GM23338 (cell line): ENCODE measurements around the gene MAPK8IP2. TPM values are rescaled to one million over a fixed set of nuclear protein-coding genes. Genes with fewer than 3 reads are reported as not detected.

Source experiments
- ATAC-seq: fragments of 200-7000 bp; cut with Tn5 transposase; 3 replicates; pipeline ENCODE4 v1.9.1; 2020
- DNase-seq: peaks from one replicate; pipeline ENCODE4 v3.0.0-alpha.2; 2015; ENCODE audit warnings: low spot score
- H2AFZ ChIP-seq: fragments of 200-600 bp; sonication (generic); 2 replicates; pipeline ENCODE4 v1.8.0; 2016; ENCODE audit warnings: antibody characterized with exemption, mild to moderate bottlenecking, moderate library complexity
- H3F3A ChIP-seq: fragments of 200-600 bp; sonication (generic); replicated peaks from 2 replicates; pipeline ENCODE4 v1.8.0; 2017; ENCODE audit warnings: antibody characterized with exemption, mixed run types, low read depth
- H3K27ac ChIP-seq: fragments of 200-600 bp; sonication (generic); 2 replicates; pipeline ENCODE4 v1.6.1; 2016; ENCODE audit warnings: low read depth
- H3K27me3 ChIP-seq: fragments of 200-600 bp; sonication (generic); 2 replicates; pipeline ENCODE4 v1.8.0; 2016; ENCODE audit warnings: mild to moderate bottlenecking, mixed run types, moderate library complexity; ENCODE audit not compliant: insufficient read depth
- H3K36me3 ChIP-seq: fragments of 200-600 bp; sonication (generic); 2 replicates; pipeline ENCODE4 v1.8.0; 2016; ENCODE audit warnings: mild to moderate bottlenecking; ENCODE audit not compliant: insufficient read depth
- H3K4me1 ChIP-seq: fragments of 200-600 bp; sonication (generic); 2 replicates; pipeline ENCODE4 v1.8.0; 2016; ENCODE audit warnings: mild to moderate bottlenecking, moderate library complexity; ENCODE audit not compliant: insufficient read depth
- H3K4me2 ChIP-seq: fragments of 200-600 bp; sonication (generic); 2 replicates; pipeline ENCODE4 v1.7.1; 2017; ENCODE audit warnings: mixed run types
- H3K4me3 ChIP-seq: fragments of 200-600 bp; sonication (generic); 2 replicates; pipeline ENCODE4 v1.6.1; 2016; ENCODE audit warnings: mixed run types
- H3K79me2 ChIP-seq: fragments of 200-600 bp; sonication (generic); replicated peaks from 2 replicates; pipeline ENCODE4 v1.8.0; 2017; ENCODE audit warnings: mild to moderate bottlenecking; ENCODE audit not compliant: insufficient read depth
- H3K9me2 ChIP-seq: fragments of 200-600 bp; sonication (generic); 2 replicates; pipeline ENCODE4 v1.8.0; 2017; ENCODE audit not compliant: insufficient read depth
- H4K20me1 ChIP-seq: fragments of 200-600 bp; sonication (generic); replicated peaks from 2 replicates; pipeline ENCODE4 v1.8.0; 2017; ENCODE audit warnings: mild to moderate bottlenecking; ENCODE audit not compliant: insufficient read depth
- H3K27ac Mint-ChIP-seq: 2 replicates; pipeline ENCODE4 v1.8.0; 2020; ENCODE audit warnings: inconsistent platforms, mild to moderate bottlenecking, moderate library complexity, mixed read lengths
- H3K27me3 Mint-ChIP-seq: 3 replicates; pipeline ENCODE4 v1.8.0; 2022; ENCODE audit warnings: low read depth, mild to moderate bottlenecking, moderate library complexity, mixed read lengths, inconsistent platforms; ENCODE audit not compliant: insufficient read depth, poor library complexity
- H3K36me3 Mint-ChIP-seq: 3 replicates; pipeline ENCODE4 v1.8.0; 2021; ENCODE audit warnings: low read depth, mild to moderate bottlenecking, inconsistent platforms, moderate library complexity, mixed read lengths
- H3K4me1 Mint-ChIP-seq: 3 replicates; pipeline ENCODE4 v1.8.0; 2020; ENCODE audit warnings: mild to moderate bottlenecking, inconsistent platforms, mixed read lengths
- H3K4me3 Mint-ChIP-seq: 3 replicates; pipeline ENCODE4 v1.8.0; 2021; ENCODE audit warnings: moderate library complexity, mild to moderate bottlenecking, inconsistent platforms, mixed read lengths
- H3K9me3 Mint-ChIP-seq: 3 replicates; pipeline ENCODE4 v1.8.0; 2020; ENCODE audit warnings: moderate library complexity, mild to moderate bottlenecking, inconsistent platforms, mixed read lengths
- ETS1 ChIP-seq: IDR thresholded peaks from 2 replicates; pipeline ENCODE4 v1.6.1; 2016; ENCODE audit warnings: antibody characterized with exemption
- POLR2AphosphoS5 ChIP-seq: IDR thresholded peaks from 2 replicates; pipeline ENCODE4 v1.6.1; 2016; ENCODE audit warnings: antibody characterized with exemption, low read depth
- ZNF114 ChIP-seq: fragments of 250-450 bp; sonication (Bioruptor Pico); IDR thresholded peaks from 2 replicates; pipeline ENCODE4 v1.5.0; 2020; ENCODE audit warnings: mild to moderate bottlenecking, moderate library complexity
- ZNF331 ChIP-seq: fragments of 250-450 bp; sonication (Bioruptor Pico); IDR thresholded peaks from 2 replicates; pipeline ENCODE4 v1.5.0; 2020; ENCODE audit warnings: low read depth, mild to moderate bottlenecking, moderate library complexity
- polyA plus RNA-seq: library from polyadenylated mRNA; unstranded; fragments of >200 nt; fragmentation: Nextera tagmentation; extraction: Ambion mirVana; gene quantifications from 2 replicates; pipeline ENCODE4 v1.2.1, GENCODE V29; 2016
- total RNA-seq: library from RNA; depleted of rRNA; stranded (reverse); fragments of >200 nt; shearing (Covaris generic); gene quantifications from 2 replicates; pipeline ENCODE4 v1.2.3, GENCODE V29; 2014
- TF ChIP-seq, protein P1 (sequence below), 2 experiments: fragments of 200-600 bp in 1 of 2; sonication (generic) in 1 of 2; conservative IDR thresholded peaks; 2 replicates each; pipeline versions ENCODE4 v1.5.1 to v1.6.1; 2016 to 2017; ENCODE audit warnings: antibody characterized with exemption in 2 of 2, low read depth in 2 of 2, mild to moderate bottlenecking in 2 of 2, moderate library complexity in 1 of 2
- TF ChIP-seq, protein P2 (sequence below): IDR thresholded peaks from one replicate; pipeline ENCODE4 v1.6.1; 2018; ENCODE audit warnings: antibody characterized with exemption; ENCODE audit not compliant: unreplicated experiment

Gene MAPK8IP2
- total and polyA plus RNA-seq, 2 experiments from 2014 or later: 0.15 to 3.5 TPM

DNA sequence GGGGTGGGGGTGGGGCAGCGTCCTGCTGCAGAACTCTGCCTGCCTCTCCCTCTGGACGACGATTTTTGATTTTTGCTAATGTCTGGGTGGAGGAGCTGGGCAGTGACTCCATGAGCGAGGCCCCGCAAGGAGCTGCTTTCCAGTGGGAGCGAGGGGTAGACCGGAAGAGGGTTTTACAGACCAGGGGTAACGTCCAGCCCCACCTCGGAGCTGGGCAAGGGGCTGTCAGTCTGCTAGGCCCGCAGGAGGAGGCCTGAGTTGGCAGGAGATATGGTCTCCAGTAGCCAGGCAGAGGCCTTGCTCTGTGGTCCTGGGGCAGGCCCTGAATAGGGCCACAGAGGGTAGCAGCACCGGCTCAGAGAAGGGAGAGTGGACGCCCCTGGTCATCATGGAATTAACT lies 9.0 kb downstream of the MAPK8IP2 start:
- Histone ChIP-seq H3K79me2 (no peaks in the 10 kb centered on the region), H3K4me3 (no peak overlapping the region), H3K27me3 (peaks cover 25% of the 10 kb centered on the region), H4K20me1 (no peaks in the 10 kb centered on the region; the same call in 1 of the 2 replicates), H3K4me1 (no peaks in the 10 kb centered on the region; the same call in 1 of the 2 replicates), H3K27ac (no peak overlapping the region), H3F3A (no peaks in the 10 kb centered on the region; the same call in 1 of the 2 replicates), H3K36me3 (no peaks in the 10 kb centered on the region), H3K4me2 (no peak overlapping the region), H3K9me2 (no peaks in the 10 kb centered on the region), H2AFZ (no peak overlapping the region)
- H3K27ac Mint-ChIP-seq: no peak overlapping the region
- peaks cover 13% of the 10 kb centered on the region for H3K4me1 Mint-ChIP-seq
- H3K36me3 Mint-ChIP-seq: no peaks in the 10 kb centered on the region
- no peak overlapping the region for H3K4me3 Mint-ChIP-seq
- peaks cover 36% of the 10 kb centered on the region for H3K27me3 Mint-ChIP-seq
- no peak for TF ChIP-seq ETS1
- TF ChIP-seq, protein P1, sequence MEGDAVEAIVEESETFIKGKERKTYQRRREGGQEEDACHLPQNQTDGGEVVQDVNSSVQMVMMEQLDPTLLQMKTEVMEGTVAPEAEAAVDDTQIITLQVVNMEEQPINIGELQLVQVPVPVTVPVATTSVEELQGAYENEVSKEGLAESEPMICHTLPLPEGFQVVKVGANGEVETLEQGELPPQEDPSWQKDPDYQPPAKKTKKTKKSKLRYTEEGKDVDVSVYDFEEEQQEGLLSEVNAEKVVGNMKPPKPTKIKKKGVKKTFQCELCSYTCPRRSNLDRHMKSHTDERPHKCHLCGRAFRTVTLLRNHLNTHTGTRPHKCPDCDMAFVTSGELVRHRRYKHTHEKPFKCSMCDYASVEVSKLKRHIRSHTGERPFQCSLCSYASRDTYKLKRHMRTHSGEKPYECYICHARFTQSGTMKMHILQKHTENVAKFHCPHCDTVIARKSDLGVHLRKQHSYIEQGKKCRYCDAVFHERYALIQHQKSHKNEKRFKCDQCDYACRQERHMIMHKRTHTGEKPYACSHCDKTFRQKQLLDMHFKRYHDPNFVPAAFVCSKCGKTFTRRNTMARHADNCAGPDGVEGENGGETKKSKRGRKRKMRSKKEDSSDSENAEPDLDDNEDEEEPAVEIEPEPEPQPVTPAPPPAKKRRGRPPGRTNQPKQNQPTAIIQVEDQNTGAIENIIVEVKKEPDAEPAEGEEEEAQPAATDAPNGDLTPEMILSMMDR (conservative IDR thresholded peaks at IDR 0.05; ENCODE audit: low read depth in 2 of 2): no peak
- TF ChIP-seq, protein P2, sequence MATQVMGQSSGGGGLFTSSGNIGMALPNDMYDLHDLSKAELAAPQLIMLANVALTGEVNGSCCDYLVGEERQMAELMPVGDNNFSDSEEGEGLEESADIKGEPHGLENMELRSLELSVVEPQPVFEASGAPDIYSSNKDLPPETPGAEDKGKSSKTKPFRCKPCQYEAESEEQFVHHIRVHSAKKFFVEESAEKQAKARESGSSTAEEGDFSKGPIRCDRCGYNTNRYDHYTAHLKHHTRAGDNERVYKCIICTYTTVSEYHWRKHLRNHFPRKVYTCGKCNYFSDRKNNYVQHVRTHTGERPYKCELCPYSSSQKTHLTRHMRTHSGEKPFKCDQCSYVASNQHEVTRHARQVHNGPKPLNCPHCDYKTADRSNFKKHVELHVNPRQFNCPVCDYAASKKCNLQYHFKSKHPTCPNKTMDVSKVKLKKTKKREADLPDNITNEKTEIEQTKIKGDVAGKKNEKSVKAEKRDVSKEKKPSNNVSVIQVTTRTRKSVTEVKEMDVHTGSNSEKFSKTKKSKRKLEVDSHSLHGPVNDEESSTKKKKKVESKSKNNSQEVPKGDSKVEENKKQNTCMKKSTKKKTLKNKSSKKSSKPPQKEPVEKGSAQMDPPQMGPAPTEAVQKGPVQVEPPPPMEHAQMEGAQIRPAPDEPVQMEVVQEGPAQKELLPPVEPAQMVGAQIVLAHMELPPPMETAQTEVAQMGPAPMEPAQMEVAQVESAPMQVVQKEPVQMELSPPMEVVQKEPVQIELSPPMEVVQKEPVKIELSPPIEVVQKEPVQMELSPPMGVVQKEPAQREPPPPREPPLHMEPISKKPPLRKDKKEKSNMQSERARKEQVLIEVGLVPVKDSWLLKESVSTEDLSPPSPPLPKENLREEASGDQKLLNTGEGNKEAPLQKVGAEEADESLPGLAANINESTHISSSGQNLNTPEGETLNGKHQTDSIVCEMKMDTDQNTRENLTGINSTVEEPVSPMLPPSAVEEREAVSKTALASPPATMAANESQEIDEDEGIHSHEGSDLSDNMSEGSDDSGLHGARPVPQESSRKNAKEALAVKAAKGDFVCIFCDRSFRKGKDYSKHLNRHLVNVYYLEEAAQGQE: no peak
- H3K9me3 Mint-ChIP-seq: no peaks in the 10 kb centered on the region
- ATAC-seq (no peak), DNase-seq (no peak)

- Histone ChIP-seq H3K27me3 (peaks cover 21% of the 10 kb centered on the region), H2AFZ (no peak overlapping the region), H3K27ac (no peak overlapping the region), H3K79me2 (no peaks in the 10 kb centered on the region), H4K20me1 (no peaks in the 10 kb centered on the region; the same call in 1 of the 2 replicates), H3K4me1 (no peaks in the 10 kb centered on the region; the same call in 1 of the 2 replicates), H3F3A (no peaks in the 10 kb centered on the region; the same call in 1 of the 2 replicates), H3K4me3 (no peak overlapping the region), H3K36me3 (no peaks in the 10 kb centered on the region), H3K4me2 (no peak overlapping the region), H3K9me2 (no peaks in the 10 kb centered on the region)
- ATAC-seq (no peak), DNase-seq (no peak)
- H3K36me3 Mint-ChIP-seq: no peaks in the 10 kb centered on the region
- H3K4me3 Mint-ChIP-seq: no peak overlapping the region
- H3K27me3 Mint-ChIP-seq: peaks cover 33% of the 10 kb centered on the region
- no peaks in the 10 kb centered on the region for H3K9me3 Mint-ChIP-seq
- no peak overlapping the region for H3K27ac Mint-ChIP-seq
- peaks cover 13% of the 10 kb centered on the region for H3K4me1 Mint-ChIP-seq
- TF ChIP-seq, protein P2: no peak
- TF ChIP-seq ZNF331 (CRISPR knock-in tag) (no peak), ZNF114 (CRISPR knock-in tag) (no peak), POLR2AphosphoS5 (no peak)
Measured at GRCh38 chr22:50610041-50610451, 9.5 kb downstream of the MAPK8IP2 start.
